Kidney epithelial cell (primary cell): Measurements from ENCODE around the gene CYLC1. TPM values are rescaled to one million over a fixed set of nuclear protein-coding genes. Genes with fewer than 3 reads are reported as not detected.

Experiments
- DNase-seq: peaks from one replicate; pipeline ENCODE4 v3.0.0-alpha.2; 2010; ENCODE audit warnings: low read depth
- H3K27me3 ChIP-seq: 2 replicates; pipeline ENCODE4 v1.6.0; 2011; ENCODE audit warnings: low read length; ENCODE audit not compliant: control insufficient read depth, insufficient read depth
- H3K36me3 ChIP-seq: 2 replicates; pipeline ENCODE4 v1.5.1; 2011; ENCODE audit warnings: low read length; ENCODE audit not compliant: control insufficient read depth, insufficient read depth
- H3K4me3 ChIP-seq: 2 replicates; pipeline ENCODE4 v1.5.1; 2011; ENCODE audit warnings: low read depth, mild to moderate bottlenecking, control low read depth, low read length
- CTCF ChIP-seq: IDR thresholded peaks from 2 replicates; pipeline ENCODE4 v1.5.1; 2011; ENCODE audit warnings: mild to moderate bottlenecking, moderate library complexity, low read length, control low read depth, inconsistent platforms; ENCODE audit not compliant: insufficient read depth, poor library complexity, severe bottlenecking
- total RNA-seq: library from RNA; depleted of rRNA; stranded (reverse); fragments of >200 nt; gene quantifications from 2 replicates; pipeline ENCODE4 v1.2.3, GENCODE V29; 2015

The CYLC1 gene
- total RNA-seq, 1 donor from 2014 or later: not detected

- no peaks in the 10 kb centered on the region for H3K36me3 ChIP-seq
- no peak overlapping the region for H3K4me3 ChIP-seq
- no peak for DNase-seq
- TF ChIP-seq CTCF: no peak
- no peaks in the 10 kb centered on the region for H3K27me3 ChIP-seq
Measured at GRCh38 chrX:83892433-83892832, 31.5 kb downstream of the CYLC1 start.

GRCh38 chrX:83906921-83907320 lies 46.0 kb downstream of the CYLC1 start:
- no peak for TF ChIP-seq CTCF
- no peak for DNase-seq
- no peak overlapping the region for H3K4me3 ChIP-seq
- no peaks in the 10 kb centered on the region for H3K27me3 ChIP-seq
- H3K36me3 ChIP-seq: no peaks in the 10 kb centered on the region

- DNase-seq: no peak
Measured at GRCh38 chrX:83916525-83916924, 55.6 kb downstream of the CYLC1 start.

GRCh38 chrX:83934220-83934619 lies 73.3 kb downstream of the CYLC1 start:
- no peak for DNase-seq
- no peak overlapping the region for H3K4me3 ChIP-seq
- no peak for TF ChIP-seq CTCF

More at GRCh38 chrX:83916525-83916924, 55.6 kb downstream of the CYLC1 start:
- Histone ChIP-seq H3K36me3 (no peaks in the 10 kb centered on the region), H3K27me3 (no peaks in the 10 kb centered on the region), H3K4me3 (no peak overlapping the region)
- TF ChIP-seq CTCF: peak; percentile 44

More at GRCh38 chrX:83934220-83934619, 73.3 kb downstream of the CYLC1 start:
- Histone ChIP-seq H3K36me3 (no peaks in the 10 kb centered on the region), H3K27me3 (no peaks in the 10 kb centered on the region)
